HG03045 (cell line): Measurements from ENCODE around the gene MYO18B.

Source experiments
- ATAC-seq: cut with Tn5 transposase; IDR thresholded peaks from one replicate; pipeline ENCODE4 v1.9.1; 2021; ENCODE audit warnings: mild to moderate bottlenecking, moderate library complexity; ENCODE audit not compliant: unreplicated experiment

The MYO18B gene

GRCh38 chr22:25843660-25844405 is 101.8 kb downstream of the MYO18B start:
- ATAC-seq = no peak

GRCh38 chr22:25844601-25845000 is 102.6 kb downstream of the MYO18B start:
- ATAC-seq = no peak

GRCh38 chr22:25845985-25846745 is 104.2 kb downstream of the MYO18B start:
- no peak for ATAC-seq

GRCh38 chr22:25847451-25847850 is 105.5 kb downstream of the MYO18B start:
- no peak for ATAC-seq

- ATAC-seq = no peak
Measured at GRCh38 chr22:25848954-25849353, 107.0 kb downstream of the MYO18B start.

- no peak for ATAC-seq
Measured at GRCh38 chr22:25849522-25849921, 107.5 kb downstream of the MYO18B start.

GRCh38 chr22:25852223-25852622 is 110.2 kb downstream of the MYO18B start:
- no peak for ATAC-seq

GRCh38 chr22:25853078-25853477 is 111.1 kb downstream of the MYO18B start:
- no peak for ATAC-seq

GRCh38 chr22:25853501-25854284 is 111.7 kb downstream of the MYO18B start:
- no peak for ATAC-seq

GRCh38 chr22:25869771-25870170 is 127.8 kb downstream of the MYO18B start:
- no peak for ATAC-seq

GRCh38 chr22:25874327-25874726 is 132.3 kb downstream of the MYO18B start:
- no peak for ATAC-seq

- no peak for ATAC-seq
Measured at GRCh38 chr22:25875461-25875860, 133.5 kb downstream of the MYO18B start.

GRCh38 chr22:25876871-25877270 is 134.9 kb downstream of the MYO18B start:
- ATAC-seq = no peak

GRCh38 chr22:25878933-25879332 is 136.9 kb downstream of the MYO18B start:
- ATAC-seq = no peak

- no peak for ATAC-seq
Measured at GRCh38 chr22:25880524-25880923, 138.5 kb downstream of the MYO18B start.

- no peak for ATAC-seq
Measured at GRCh38 chr22:25881210-25881755, 139.3 kb downstream of the MYO18B start.

GRCh38 chr22:25882360-25882759 is 140.4 kb downstream of the MYO18B start:
- ATAC-seq = no peak

GRCh38 chr22:25883482-25884033 is 141.6 kb downstream of the MYO18B start:
- no peak for ATAC-seq

- ATAC-seq = no peak
Measured at GRCh38 chr22:25884121-25884520, 142.1 kb downstream of the MYO18B start.

GRCh38 chr22:25888399-25889054 is 146.5 kb downstream of the MYO18B start:
- no peak for ATAC-seq
